Mesodermal cell (in vitro differentiated cells): ENCODE results near the gene CYP2A13. TPM values are rescaled to one million over a fixed set of nuclear protein-coding genes. Genes with fewer than 3 reads are reported as not detected.
"Not testable (repeated sequence)": the region's sequence is repeated elsewhere in the genome, so short reads cannot be mapped to it uniquely, and the experiment has no call there.

Experiments used
- H3K27ac ChIP-seq: 2 replicates; pipeline ENCODE4 v1.7.0; 2013; ENCODE audit warnings: mild to moderate bottlenecking, low read depth, low read length, moderate library complexity; ENCODE audit not compliant: severe bottlenecking
- H3K36me3 ChIP-seq: 2 replicates; pipeline ENCODE4 v1.7.1; 2013; ENCODE audit warnings: mild to moderate bottlenecking, low read length, moderate library complexity; ENCODE audit not compliant: control insufficient read depth, insufficient read depth
- H3K4me1 ChIP-seq: one replicate; pipeline ENCODE4 v1.7.1; 2013; ENCODE audit warnings: mild to moderate bottlenecking, low read length; ENCODE audit not compliant: insufficient read depth, control insufficient read depth, poor library complexity, severe bottlenecking
- H3K4me3 ChIP-seq: 2 replicates; pipeline ENCODE4 v1.7.0; 2013; ENCODE audit warnings: low read length, control low read depth, mild to moderate bottlenecking; ENCODE audit not compliant: insufficient read depth, poor library complexity, severe bottlenecking; ENCODE audit errors: extremely low read depth
- H3K9me3 ChIP-seq: 2 replicates; pipeline ENCODE4 v1.7.1; 2013; ENCODE audit warnings: mild to moderate bottlenecking, low read length, moderate library complexity; ENCODE audit not compliant: control insufficient read depth
- WGBS, 2 experiments: methylation state at CpG; one replicate each; pipeline ENCODE4 v1.1.5; 2013; ENCODE audit warnings: missing lambda C conversion rate in 2 of 2; ENCODE audit not compliant: insufficient coverage in 2 of 2; 5-methylcytosine and 5-hydroxymethylcytosine counted together
- polyA plus RNA-seq, 2 experiments: library from polyadenylated mRNA; stranded (reverse); fragments of 50-300 nt; gene quantifications; one replicate each; pipeline ENCODE4 v1.2.3, GENCODE V29; 2013

Gene CYP2A13, protein sequence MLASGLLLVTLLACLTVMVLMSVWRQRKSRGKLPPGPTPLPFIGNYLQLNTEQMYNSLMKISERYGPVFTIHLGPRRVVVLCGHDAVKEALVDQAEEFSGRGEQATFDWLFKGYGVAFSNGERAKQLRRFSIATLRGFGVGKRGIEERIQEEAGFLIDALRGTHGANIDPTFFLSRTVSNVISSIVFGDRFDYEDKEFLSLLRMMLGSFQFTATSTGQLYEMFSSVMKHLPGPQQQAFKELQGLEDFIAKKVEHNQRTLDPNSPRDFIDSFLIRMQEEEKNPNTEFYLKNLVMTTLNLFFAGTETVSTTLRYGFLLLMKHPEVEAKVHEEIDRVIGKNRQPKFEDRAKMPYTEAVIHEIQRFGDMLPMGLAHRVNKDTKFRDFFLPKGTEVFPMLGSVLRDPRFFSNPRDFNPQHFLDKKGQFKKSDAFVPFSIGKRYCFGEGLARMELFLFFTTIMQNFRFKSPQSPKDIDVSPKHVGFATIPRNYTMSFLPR
- not detected for polyA plus RNA-seq (2013, experiment 1 of 2)
- not detected for polyA plus RNA-seq (2013, experiment 2 of 2)

DNA sequence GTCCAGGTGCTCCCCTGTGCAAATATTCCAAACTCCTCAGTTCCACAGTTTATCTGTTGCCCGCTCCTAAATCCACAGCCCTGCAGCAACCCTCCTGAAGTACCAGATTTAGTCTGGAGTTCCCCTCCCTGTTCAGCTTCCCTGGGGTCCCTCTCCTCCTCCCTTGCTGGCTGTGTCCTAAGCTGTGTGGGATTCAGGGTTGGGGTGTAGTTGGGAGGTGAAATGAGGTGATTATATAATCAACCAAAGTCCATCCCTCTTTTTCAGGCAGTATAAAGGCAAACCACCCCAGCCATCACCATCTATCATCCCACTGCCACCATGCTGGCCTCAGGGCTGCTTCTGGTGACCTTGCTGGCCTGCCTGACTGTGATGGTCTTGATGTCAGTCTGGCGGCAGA lies at the start of gene CYP2A13:
TSS of gene CYP2A13 (plus strand) at position 301 of the 400 bp plus-strand sequence. CDS start at position 322, 21 bp downstream.
- no peaks in the 10 kb centered on the region for H3K4me1 ChIP-seq
- no peak within 1 kb of the TSS for H3K27ac ChIP-seq
- H3K4me3 ChIP-seq, result no peak within 1 kb of the TSS
- H3K9me3 ChIP-seq, result no peaks in the 10 kb centered on the region
- WGBS, 2 experiments, result 71 to 100% methylated on average over 1 of the region's 2 CpGs
- H3K36me3 ChIP-seq, result no peaks in the 10 kb centered on the region

DNA sequence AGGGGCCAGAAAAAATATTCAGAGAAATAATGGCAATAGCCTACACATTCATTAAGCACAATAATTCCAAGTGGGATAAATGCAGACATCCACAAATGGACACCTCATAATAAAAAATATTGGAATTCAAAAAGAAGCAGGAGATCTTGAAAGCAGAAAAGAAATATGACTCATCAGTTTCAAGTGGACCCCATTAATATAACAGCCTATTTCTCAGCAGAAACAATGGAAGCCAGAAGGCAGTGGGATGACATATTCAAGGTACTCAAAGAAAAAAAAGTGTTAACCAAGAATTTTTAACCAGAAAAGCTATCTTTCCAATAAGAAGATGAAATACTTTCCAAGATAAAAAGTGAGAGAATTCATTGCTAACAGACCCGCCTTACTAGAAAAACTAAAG lies 48.4 kb upstream of the CYP2A13 start:
- Histone ChIP-seq H3K4me1 (no peaks in the 10 kb centered on the region), H3K9me3 (no peaks in the 10 kb centered on the region), H3K4me3 (no peak overlapping the region), H3K36me3 (no peaks in the 10 kb centered on the region), H3K27ac (no peak overlapping the region)
- 100% methylated on average over 1 of the region's 1 CpG; no CpG with 5 or more reads in 1 of the 2 experiments for WGBS, 2 experiments

DNA sequence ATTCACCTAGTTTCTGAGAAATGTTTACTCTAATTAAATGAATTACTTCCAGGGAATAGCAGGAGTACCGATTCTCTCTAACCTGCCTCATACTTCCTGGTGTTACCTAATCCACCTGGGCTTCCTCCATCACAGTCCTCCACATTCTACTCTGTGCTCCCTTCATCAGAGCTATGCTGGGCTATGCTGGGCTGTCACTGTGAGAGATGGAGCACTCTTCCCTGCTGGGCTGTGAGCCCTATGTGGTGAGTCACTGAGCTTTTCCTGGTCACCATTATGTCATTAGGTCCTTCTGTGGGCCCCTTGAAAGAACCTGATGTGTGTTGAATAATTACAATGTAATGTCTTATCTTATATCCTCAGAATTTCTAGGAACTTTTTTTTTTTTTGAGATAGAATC lies 43.2 kb upstream of the CYP2A13 start:
- H3K36me3 ChIP-seq, H3K4me3 ChIP-seq, H3K27ac ChIP-seq, H3K9me3 ChIP-seq, H3K4me1 ChIP-seq: not testable (repeated sequence)
- WGBS, 2 experiments, result 100% methylated on average over 1 of the region's 1 CpG; no CpG with 5 or more reads in 1 of the 2 experiments

DNA sequence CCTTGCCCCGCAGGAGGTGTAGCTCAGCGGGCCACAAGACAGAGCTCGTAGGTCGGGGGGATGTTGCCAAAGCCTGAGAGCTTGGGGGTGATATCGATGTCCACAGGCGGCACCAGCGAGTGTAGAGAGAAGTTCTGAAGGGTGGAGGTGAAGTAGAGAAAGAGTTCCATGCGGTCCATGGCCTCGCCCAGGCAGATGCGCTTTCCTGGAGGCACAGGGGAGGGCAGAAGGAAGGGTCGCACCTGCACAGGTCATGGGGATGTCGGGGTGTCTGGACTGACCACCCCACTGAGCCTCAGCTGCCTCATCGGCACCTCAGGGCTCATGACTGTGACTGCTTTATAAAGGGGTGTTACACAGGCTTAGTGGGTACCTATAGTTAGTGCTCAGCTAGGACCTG lies 37.8 kb upstream of the CYP2A13 start:
- Histone ChIP-seq H3K36me3 (no peaks in the 10 kb centered on the region), H3K9me3 (no peaks in the 10 kb centered on the region), H3K27ac (no peak overlapping the region), H3K4me3 (no peak overlapping the region), H3K4me1 (no peaks in the 10 kb centered on the region)
- 90 to 94% methylated on average over 13 of the region's 13 CpGs for WGBS, 2 experiments

DNA sequence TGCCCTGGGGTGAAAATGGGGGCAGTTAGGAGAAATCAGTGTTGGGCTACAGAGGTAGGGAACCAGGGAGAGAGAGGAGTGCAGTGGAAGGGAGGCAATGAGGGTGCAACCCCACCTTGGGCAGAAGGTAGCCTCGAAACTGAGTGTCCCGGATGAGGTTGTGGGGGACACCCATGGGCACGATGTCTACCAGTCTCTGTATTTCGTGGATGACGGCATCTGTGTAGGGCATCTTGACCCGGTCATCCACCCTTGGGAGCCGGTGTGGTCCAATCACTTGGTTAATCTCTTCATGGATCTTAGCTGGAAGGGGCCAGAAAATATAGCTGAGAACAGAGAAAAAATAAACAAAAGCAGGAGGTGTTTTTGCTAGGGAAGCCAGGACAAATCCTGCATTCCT lies 36.1 kb upstream of the CYP2A13 start:
- H3K27ac ChIP-seq, H3K9me3 ChIP-seq, H3K36me3 ChIP-seq, H3K4me1 ChIP-seq, H3K4me3 ChIP-seq: not testable (repeated sequence)
- WGBS, 2 experiments, result 93 to 99% methylated on average over 7 of the region's 7 CpGs

DNA sequence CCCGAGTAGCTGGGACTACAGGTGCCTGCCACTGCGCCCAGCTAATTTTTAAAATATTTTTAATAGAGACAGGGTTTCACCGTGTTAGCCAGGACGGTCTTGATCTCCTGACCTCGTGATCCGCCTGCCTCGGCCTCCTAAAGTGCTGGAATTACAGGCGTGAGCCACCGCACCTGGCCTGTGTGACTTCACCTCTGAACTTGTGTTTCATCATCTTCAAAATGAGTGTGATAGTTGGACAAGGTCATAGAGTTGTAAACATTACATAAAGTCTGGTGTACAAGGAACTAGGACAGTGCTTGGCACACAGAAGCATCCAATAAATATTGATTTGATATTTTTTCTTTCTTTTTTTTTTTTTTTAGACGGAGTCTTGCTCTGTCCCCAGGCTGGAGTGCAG lies 34.9 kb upstream of the CYP2A13 start:
- not testable (repeated sequence) for H3K4me1 ChIP-seq, H3K9me3 ChIP-seq, H3K36me3 ChIP-seq, H3K4me3 ChIP-seq, H3K27ac ChIP-seq
- WGBS, 2 experiments, result 92 to 95% methylated on average over 8 of the region's 10 CpGs

DNA sequence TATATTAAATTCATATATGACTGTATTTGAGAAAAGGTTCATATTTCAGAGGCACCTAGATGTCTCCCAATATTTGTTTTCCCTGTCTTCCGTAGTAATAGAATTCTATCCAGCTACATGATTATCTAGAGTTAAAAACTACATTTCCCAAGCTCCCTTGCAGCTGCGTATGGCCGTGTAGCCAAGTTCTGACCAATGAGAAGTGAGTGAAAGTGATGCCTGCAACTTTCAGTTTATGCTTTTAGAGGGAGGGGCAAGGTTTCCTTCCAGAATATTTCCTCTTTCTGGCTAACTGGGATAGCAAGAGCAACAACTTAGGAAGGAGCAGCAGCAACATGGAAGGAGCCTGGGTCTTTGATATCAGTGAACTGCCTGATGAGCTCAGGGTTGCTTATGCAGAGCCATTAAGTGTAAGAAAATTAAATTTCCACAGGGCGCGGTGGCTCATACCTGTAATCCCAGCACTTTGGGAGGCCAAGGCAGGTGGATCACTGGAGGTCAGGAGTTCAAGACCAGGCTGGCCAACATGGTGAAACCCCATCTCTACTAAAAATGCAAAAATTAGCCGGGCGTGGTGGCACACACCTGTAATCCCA lies 23.2 kb upstream of the CYP2A13 start:
- H3K9me3 ChIP-seq, result no peaks in the 10 kb centered on the region
- no peak overlapping the region for H3K4me3 ChIP-seq
- H3K4me1 ChIP-seq, result no peaks in the 10 kb centered on the region
- WGBS, 2 experiments, result 55 to 94% methylated on average over 2 to 5 of the region's 7 CpGs
- no peaks in the 10 kb centered on the region for H3K36me3 ChIP-seq
- no peak overlapping the region for H3K27ac ChIP-seq

DNA sequence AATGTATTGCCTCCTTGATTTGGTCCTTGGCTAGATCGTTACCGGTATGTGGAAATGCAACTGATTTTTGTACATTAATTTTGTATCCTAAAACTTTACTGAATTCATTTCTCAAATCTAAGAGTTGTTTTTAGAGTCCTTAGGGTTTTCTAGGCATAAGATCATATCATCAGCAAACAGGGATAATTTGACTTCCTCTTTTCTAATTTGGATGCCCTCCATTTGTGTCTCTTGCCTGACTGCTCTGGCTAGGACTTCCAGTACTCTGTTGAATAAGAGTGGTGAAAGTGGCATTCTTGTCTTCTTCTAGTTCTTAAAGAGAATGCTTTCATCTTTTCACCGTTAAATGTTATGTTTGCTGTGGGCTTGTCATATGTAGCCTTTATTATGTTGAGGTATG lies 12.0 kb upstream of the CYP2A13 start:
- Histone ChIP-seq H3K27ac (no peak overlapping the region), H3K9me3 (no peaks in the 10 kb centered on the region), H3K4me3 (no peak overlapping the region), H3K4me1 (no peaks in the 10 kb centered on the region), H3K36me3 (no peaks in the 10 kb centered on the region)
- WGBS, 2 experiments, result 80% methylated on average over 1 of the region's 3 CpGs; no CpG with 5 or more reads in 1 of the 2 experiments

DNA sequence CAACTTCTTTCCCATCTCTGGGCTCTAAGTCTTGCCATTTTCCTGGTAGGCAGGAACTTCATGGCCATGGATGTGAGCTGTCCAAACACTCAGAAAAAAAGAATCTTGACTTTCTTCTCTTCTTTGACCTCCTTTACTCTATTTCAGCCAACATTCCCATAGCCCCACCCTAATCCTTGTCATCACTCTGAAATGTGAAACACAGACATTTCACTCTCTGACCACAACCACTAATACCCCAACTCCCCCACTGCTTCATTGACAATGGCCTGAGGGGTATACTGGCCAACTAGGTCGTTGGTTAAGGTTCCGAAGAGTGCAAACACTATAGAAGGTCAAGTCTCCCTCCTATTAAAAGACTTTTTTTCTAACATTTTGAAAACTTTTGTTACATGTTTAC lies 4.7 kb upstream of the CYP2A13 start:
- no peaks in the 10 kb centered on the region for H3K36me3 ChIP-seq
- no peak overlapping the region for H3K4me3 ChIP-seq
- no CpG with 5 or more reads among the region's 2 CpGs for WGBS, 2 experiments
- no peaks in the 10 kb centered on the region for H3K9me3 ChIP-seq
- H3K4me1 ChIP-seq, result no peaks in the 10 kb centered on the region
- no peak overlapping the region for H3K27ac ChIP-seq

DNA sequence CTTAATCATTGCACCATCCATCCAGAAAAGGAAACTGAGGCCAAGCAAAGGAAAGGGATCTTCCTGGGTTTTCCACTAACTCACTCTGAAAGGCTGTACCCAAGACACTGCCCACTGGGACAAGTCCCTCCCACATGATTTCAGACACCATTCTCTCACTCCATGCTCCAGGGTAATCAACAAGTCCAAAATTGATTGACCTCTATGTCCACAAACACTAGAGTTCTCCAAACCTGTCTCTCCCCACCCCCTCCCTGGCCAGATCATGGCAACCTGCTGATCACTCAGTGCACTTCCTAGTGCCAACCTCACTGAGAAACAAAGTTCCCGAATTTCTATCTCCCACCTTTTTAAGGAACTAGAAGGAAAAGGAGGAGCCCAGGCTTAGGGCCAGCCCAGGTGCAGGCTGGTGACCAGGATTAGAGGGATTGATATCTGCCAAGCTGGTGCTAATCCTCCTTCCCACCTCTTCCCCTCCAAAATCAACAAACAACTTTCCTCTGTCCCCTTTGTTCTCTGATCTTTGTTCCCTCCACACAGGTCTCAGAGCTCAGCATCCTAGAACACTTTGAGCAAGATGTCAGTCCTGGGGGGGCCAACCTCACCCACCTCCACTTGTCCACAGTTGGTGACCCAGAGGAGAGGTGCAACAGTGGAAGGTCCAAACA lies 2.4 kb upstream of the CYP2A13 start:
- no CpG with 5 or more reads among the region's 1 CpG for WGBS, 2 experiments

More for the DNA sequence above, 2.4 kb upstream of the CYP2A13 start:
- Histone ChIP-seq H3K36me3 (no peaks in the 10 kb centered on the region), H3K27ac (no peak overlapping the region), H3K4me3 (no peak overlapping the region), H3K9me3 (no peaks in the 10 kb centered on the region), H3K4me1 (no peaks in the 10 kb centered on the region)
